ENCODE data around the gene RFC2.
"Not testable (repeated sequence)": the region's sequence is repeated elsewhere in the genome, so short reads cannot be mapped to it uniquely, and the experiment has no call there.

The RFC2 gene

DNA sequence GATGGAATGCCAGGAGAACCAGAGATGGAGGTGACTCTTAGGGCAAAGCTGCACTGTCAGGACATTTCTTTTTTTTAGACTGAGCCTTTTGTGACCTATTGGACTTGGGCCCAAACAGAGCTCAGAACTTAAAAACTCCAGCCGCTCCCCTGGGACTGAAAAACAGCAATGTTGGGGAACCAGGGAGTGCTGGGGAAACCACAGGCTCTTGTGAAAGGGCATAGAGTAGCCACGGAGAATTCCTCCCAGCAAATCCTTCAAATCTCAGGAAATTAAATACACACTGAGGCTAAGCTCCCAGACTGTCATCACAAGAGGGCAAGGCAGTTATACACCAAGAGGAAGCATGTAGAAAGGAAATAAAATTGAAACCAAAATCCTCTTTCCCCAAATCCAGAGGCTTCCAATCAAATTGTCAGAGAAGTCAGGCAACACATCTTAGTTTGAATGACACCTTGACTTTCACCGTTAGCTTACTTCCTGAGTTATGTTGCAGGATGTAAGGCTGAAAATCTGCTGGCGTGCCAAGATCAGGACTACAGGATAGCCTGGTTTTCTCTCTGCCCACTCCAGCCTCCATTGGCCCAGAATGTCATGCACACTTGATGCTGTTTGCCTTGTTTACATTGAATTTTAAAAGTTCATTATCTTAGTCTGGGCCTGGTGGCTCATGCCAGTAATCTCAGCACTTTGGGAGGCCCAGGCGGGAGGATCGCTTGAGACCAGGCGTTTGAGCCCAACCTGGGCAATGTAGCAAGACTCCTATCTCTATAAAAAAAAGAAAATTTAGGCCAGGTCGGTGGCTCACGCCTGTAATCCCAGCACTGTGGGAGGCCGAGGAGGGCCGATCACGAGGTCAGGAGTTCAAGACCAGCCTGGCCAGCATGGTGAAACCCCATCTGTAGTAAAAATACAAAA, 2.6 kb upstream of the RFC2 start:
- TF ChIP-seq, protein P1, sequence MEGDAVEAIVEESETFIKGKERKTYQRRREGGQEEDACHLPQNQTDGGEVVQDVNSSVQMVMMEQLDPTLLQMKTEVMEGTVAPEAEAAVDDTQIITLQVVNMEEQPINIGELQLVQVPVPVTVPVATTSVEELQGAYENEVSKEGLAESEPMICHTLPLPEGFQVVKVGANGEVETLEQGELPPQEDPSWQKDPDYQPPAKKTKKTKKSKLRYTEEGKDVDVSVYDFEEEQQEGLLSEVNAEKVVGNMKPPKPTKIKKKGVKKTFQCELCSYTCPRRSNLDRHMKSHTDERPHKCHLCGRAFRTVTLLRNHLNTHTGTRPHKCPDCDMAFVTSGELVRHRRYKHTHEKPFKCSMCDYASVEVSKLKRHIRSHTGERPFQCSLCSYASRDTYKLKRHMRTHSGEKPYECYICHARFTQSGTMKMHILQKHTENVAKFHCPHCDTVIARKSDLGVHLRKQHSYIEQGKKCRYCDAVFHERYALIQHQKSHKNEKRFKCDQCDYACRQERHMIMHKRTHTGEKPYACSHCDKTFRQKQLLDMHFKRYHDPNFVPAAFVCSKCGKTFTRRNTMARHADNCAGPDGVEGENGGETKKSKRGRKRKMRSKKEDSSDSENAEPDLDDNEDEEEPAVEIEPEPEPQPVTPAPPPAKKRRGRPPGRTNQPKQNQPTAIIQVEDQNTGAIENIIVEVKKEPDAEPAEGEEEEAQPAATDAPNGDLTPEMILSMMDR (conservative IDR thresholded peaks at IDR 0.05; ENCODE audit: control insufficient read depth, insufficient read depth, low read depth, low read length), result no peak
- DNase-seq (ENCODE audit: low read depth), result peak; percentile 95
- no peak overlapping the region for H3K4me3 ChIP-seq (ENCODE audit: control insufficient read depth, low read depth, low read length)

DNA sequence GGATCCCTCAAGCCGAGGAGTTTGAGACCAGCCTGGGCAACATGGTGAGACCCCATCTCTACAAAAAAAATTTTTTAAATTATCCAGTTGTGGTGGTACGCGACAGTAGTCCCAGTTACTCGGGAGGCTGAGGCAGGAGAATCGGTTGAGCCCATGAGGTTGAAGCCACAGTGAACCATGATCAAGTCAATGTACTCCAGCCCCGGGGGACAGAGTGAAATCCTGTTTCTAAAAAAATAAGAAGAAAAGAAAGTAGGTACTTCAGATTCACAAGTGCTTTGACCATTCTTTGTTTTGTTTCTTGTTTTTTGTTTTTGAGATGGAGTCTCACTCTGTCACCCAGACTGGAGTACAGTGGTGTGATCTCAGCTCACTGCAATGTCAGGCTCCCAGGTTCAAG, 1.3 kb upstream of the RFC2 start:
- DNase-seq (ENCODE audit: low read depth); H3K4me3 ChIP-seq (ENCODE audit: control insufficient read depth, low read depth, low read length): not testable (repeated sequence)

- DNase-seq (ENCODE audit: low read depth), result no peak
- TF ChIP-seq, protein P1 (conservative IDR thresholded peaks at IDR 0.05; ENCODE audit: control insufficient read depth, insufficient read depth, low read depth, low read length), result no peak
- H3K4me3 ChIP-seq (ENCODE audit: control insufficient read depth, low read depth, low read length), result peak overlapping the region; percentile 92
These were observed 720 bp upstream of the RFC2 start for GRCh38 chr7:74254858-74255379.

GRCh38 chr7:74253835-74254128, 417 bp downstream of the RFC2 start:
- peak overlapping the region; percentile 92 for H3K4me3 ChIP-seq (ENCODE audit: control insufficient read depth, low read depth, low read length)
- DNase-seq (ENCODE audit: low read depth), result no peak
- TF ChIP-seq, protein P1 (conservative IDR thresholded peaks at IDR 0.05; ENCODE audit: control insufficient read depth, insufficient read depth, low read depth, low read length), result no peak

GRCh38 chr7:74253331-74253730, 868 bp downstream of the RFC2 start:
- H3K4me3 ChIP-seq (ENCODE audit: control insufficient read depth, low read depth, low read length), result peak overlapping the region; percentile 92
- no peak for DNase-seq (ENCODE audit: low read depth)

DNA sequence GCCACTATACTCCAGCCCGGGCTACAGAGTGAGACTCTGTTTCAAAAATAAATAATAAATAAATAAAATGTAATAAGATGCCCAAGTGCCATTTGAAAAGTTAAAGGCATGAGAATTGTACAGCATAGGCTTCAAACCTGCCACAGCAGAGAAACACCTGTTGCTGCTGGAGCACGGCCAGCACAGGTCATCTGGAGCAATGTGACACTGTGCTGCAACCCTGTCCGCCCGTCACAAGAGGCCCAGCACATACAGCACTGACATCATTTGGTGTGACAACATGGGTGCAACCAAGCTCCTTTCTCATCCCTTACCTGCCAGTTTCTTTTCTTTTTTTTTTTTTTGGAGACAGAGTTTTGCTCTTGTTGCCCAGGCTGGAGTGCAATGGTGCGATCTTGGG, 1.3 kb downstream of the RFC2 start:
- no peak for DNase-seq (ENCODE audit: low read depth)
- H3K4me3 ChIP-seq (ENCODE audit: control insufficient read depth, low read depth, low read length), result no peak overlapping the region
- TF ChIP-seq, protein P1 (conservative IDR thresholded peaks at IDR 0.05; ENCODE audit: control insufficient read depth, insufficient read depth, low read depth, low read length), result no peak

More at GRCh38 chr7:74253331-74253730, 868 bp downstream of the RFC2 start:
- TF ChIP-seq, protein P1 (conservative IDR thresholded peaks at IDR 0.05; ENCODE audit: control insufficient read depth, insufficient read depth, low read depth, low read length), result no peak

- H3K4me3 ChIP-seq (ENCODE audit: control insufficient read depth, low read depth, low read length); DNase-seq (ENCODE audit: low read depth): not testable (repeated sequence)
These were observed 5.1 kb downstream of the RFC2 start for GRCh38 chr7:74249058-74249457.

All from fibroblast of mammary gland (primary cell).